KMS-11 (cell line): ENCODE results near the gene ERC2.

Source experiments
- H2AFZ ChIP-seq: fragments of 200-600 bp; sonication (generic); 2 replicates; pipeline ENCODE4 v1.6.1; 2016; ENCODE audit warnings: antibody characterized with exemption, mixed run types, low read depth
- H3K27ac ChIP-seq: fragments of 200-600 bp; sonication (generic); 2 replicates; pipeline ENCODE4 v1.6.1; 2016; ENCODE audit warnings: mild to moderate bottlenecking, mixed run types
- H3K27me3 ChIP-seq: fragments of 200-600 bp; sonication (generic); 2 replicates; pipeline ENCODE4 v1.6.1; 2017; ENCODE audit warnings: mild to moderate bottlenecking, low read depth, mixed run types, moderate library complexity; ENCODE audit not compliant: insufficient read depth
- H3K36me3 ChIP-seq: fragments of 200-600 bp; sonication (generic); 2 replicates; pipeline ENCODE4 v1.6.1; 2017; ENCODE audit warnings: mild to moderate bottlenecking, mixed run types; ENCODE audit not compliant: insufficient read depth
- H3K4me1 ChIP-seq: fragments of 200-600 bp; sonication (generic); 2 replicates; pipeline ENCODE4 v1.6.1; 2016; ENCODE audit warnings: mild to moderate bottlenecking, low read depth, mixed run types; ENCODE audit not compliant: poor library complexity, severe bottlenecking
- H3K4me2 ChIP-seq: fragments of 200-600 bp; sonication (generic); 2 replicates; pipeline ENCODE4 v1.7.0; 2016; ENCODE audit warnings: mild to moderate bottlenecking, mixed run types
- H3K4me3 ChIP-seq: fragments of 200-600 bp; sonication (generic); IDR thresholded peaks from 2 replicates; pipeline ENCODE4 v1.6.1; 2017; ENCODE audit warnings: low read depth, low read length, mixed read lengths; ENCODE audit not compliant: insufficient read depth
- H3K79me2 ChIP-seq: fragments of 200-600 bp; sonication (generic); 2 replicates; pipeline ENCODE4 v1.6.1; 2016; ENCODE audit warnings: low read depth, mixed run types; ENCODE audit not compliant: insufficient read depth
- H3K9ac ChIP-seq: fragments of 200-600 bp; sonication (generic); 2 replicates; pipeline ENCODE4 v1.6.1; 2016; ENCODE audit warnings: mild to moderate bottlenecking, mixed run types
- H4K20me1 ChIP-seq: fragments of 200-600 bp; sonication (generic); 2 replicates; pipeline ENCODE4 v1.6.1; 2016; ENCODE audit warnings: mild to moderate bottlenecking, mixed run types; ENCODE audit not compliant: insufficient read depth
- CTCF ChIP-seq: fragments of 200-600 bp; sonication (generic); conservative IDR thresholded peaks from 2 replicates; pipeline ENCODE4 v1.6.1; 2017; ENCODE audit warnings: low read depth, mild to moderate bottlenecking, antibody characterized with exemption, low read length, moderate library complexity, mixed read lengths

ERC2 gene

GRCh38 chr3:56488812-56489600 is 20.7 kb upstream of the ERC2 start:
- H3K36me3 ChIP-seq: no peaks in the 10 kb centered on the region
- no peaks in the 10 kb centered on the region for H3K79me2 ChIP-seq
- H3K4me2 ChIP-seq: no peak overlapping the region
- no peaks in the 10 kb centered on the region for H4K20me1 ChIP-seq
- no peak overlapping the region for H3K27ac ChIP-seq
- no peak overlapping the region for H2AFZ ChIP-seq
- H3K27me3 ChIP-seq: no peaks in the 10 kb centered on the region
- TF ChIP-seq CTCF: no peak
- no peaks in the 10 kb centered on the region for H3K4me1 ChIP-seq
- no peak overlapping the region for H3K4me3 ChIP-seq
- no peak overlapping the region for H3K9ac ChIP-seq

- Histone ChIP-seq H3K27me3 (no peaks in the 10 kb centered on the region), H3K4me2 (no peak overlapping the region), H3K36me3 (no peaks in the 10 kb centered on the region), H2AFZ (no peak overlapping the region), H3K27ac (no peak overlapping the region), H3K9ac (no peak overlapping the region), H3K4me1 (no peaks in the 10 kb centered on the region), H3K79me2 (no peaks in the 10 kb centered on the region), H3K4me3 (no peak overlapping the region), H4K20me1 (no peaks in the 10 kb centered on the region)
- no peak for TF ChIP-seq CTCF
Observed at GRCh38 chr3:56484525-56485032, 16.3 kb upstream of the ERC2 start.

- Histone ChIP-seq H4K20me1 (no peaks in the 10 kb centered on the region), H3K27ac (no peak overlapping the region), H3K4me3 (no peak overlapping the region), H3K27me3 (no peaks in the 10 kb centered on the region), H3K9ac (no peak overlapping the region), H2AFZ (no peak overlapping the region), H3K4me1 (no peaks in the 10 kb centered on the region), H3K79me2 (no peaks in the 10 kb centered on the region), H3K36me3 (no peaks in the 10 kb centered on the region), H3K4me2 (no peak overlapping the region)
- TF ChIP-seq CTCF: no peak
Observed at GRCh38 chr3:56484122-56484521, 15.9 kb upstream of the ERC2 start.

GRCh38 chr3:56477646-56478045 is 9.4 kb upstream of the ERC2 start:
- TF ChIP-seq CTCF: no peak
- H3K9ac ChIP-seq: no peak overlapping the region
- no peaks in the 10 kb centered on the region for H3K27me3 ChIP-seq
- H3K4me3 ChIP-seq: no peak overlapping the region
- no peaks in the 10 kb centered on the region for H3K36me3 ChIP-seq
- no peaks in the 10 kb centered on the region for H3K79me2 ChIP-seq
- no peak overlapping the region for H3K4me2 ChIP-seq
- no peaks in the 10 kb centered on the region for H4K20me1 ChIP-seq
- H3K27ac ChIP-seq: no peak overlapping the region
- no peaks in the 10 kb centered on the region for H3K4me1 ChIP-seq
- H2AFZ ChIP-seq: no peak overlapping the region
